GM19240 (cell line): ENCODE measurements around the gene NINJ1.
"Not testable (repeated sequence)": the region's sequence is repeated elsewhere in the genome, so short reads cannot be mapped to it uniquely, and the experiment has no call there.

Source experiments
- DNase-seq: peaks from one replicate; pipeline ENCODE4 v3.0.0; 2011; ENCODE audit warnings: low spot score; ENCODE audit not compliant: insufficient read length

Gene NINJ1

DNA sequence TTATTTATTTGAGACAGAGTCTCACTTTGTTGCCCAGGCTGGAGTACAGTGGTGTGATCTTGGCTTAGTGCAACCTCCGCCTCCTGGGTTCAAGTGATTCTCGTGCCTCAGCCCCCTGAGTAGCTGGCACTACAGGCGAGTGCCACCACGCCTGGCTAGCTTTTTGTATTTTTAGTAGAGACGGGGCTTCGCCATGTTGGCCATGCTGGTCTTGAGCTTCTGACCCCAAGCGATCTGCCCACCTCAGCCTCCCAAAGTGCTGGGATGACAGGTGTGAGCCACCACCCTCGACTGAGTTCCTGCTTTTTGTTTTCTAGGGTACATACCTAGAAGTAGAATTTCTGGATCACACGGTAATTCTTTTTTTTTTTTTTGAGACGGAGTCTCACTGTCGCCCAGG is 33.0 kb downstream of the NINJ1 start:
- DNase-seq = not testable (repeated sequence)

DNA sequence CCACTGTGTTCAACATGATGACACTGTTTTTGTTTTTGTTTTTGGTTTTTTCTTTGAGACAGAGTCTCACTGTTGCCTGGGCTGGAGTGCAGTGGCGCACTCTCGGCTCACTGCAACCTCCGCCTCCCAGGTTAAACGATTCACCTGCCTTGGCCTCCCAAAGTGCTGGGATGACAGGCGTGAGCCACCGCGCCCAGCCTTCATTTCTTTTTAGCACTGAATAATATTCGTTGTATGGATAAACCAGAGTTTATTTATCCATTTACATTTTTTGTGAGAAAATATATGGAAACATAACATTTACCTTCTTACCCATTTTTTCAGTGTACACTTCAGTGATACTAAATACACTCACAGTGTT is 33.8 kb downstream of the NINJ1 start:
- no peak for DNase-seq

DNA sequence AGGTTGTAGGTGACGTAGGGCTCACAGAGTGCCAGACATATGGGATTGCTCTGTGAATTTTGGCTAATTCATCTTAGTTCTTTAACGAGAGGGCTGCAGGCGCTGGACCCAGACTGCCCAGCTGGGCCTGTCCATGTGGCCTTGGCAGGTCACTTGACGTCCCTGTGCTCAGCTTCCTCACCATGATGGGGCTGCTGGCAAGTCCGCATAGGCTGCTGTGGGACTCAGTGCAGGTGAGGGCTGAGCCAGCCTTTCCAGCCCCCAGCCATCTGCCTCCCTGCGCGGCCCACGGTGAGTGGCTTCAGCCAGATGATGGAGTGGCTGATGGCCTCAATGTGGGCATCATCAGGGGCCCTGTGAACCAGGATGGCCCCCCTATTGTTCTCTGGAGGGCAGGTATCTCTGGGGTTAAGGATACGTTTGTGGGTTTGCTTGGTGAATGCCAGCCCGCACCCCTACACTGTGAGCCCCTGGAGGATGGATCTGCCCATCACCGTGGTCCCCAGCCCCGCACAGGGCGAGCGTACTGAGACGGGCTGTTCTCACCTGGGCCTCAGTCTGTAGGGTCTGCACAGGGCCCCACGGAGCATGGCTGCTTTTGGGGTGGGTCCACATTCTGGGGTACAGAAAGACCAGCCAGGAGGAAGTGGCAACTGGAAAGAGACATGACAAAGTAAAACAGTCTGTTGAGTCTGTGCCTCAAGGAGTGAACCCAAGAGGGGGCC is 34.3 kb downstream of the NINJ1 start:
- no peak for DNase-seq

DNA sequence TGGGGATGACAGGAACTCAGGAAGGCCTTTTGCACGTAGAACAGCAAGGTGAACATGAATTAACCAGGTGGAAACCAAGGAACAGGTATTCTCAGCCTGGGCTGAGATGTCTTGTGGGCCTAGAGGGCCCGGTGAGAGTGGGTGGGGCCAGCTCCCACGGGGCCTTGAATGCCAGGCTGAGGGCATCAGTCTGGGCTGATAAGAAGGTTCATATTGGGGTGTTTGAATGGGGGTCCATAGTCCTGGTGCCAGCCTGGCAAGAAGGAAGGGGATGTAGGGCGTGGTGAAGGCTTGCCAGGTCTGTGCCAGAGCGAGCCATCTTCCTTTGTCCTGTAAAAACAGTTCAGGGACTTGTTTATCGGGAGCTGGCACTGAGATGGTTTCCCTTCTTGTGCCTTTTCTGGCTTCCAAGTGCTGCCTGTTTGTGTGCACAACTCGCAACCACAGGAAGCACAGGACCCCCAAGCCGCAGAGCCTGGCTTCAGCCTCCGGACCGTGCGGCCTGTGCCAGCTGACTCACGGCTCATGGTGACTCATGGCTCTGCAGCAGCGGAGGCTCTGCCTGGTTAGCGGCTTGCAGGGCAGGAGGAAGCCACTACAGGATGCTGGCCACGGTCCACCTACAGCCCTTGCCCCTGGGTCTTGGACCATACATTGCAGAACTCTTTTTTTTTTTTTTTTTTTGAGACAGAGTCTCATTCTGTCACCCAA is 35.7 kb downstream of the NINJ1 start:
- DNase-seq = no peak

DNA sequence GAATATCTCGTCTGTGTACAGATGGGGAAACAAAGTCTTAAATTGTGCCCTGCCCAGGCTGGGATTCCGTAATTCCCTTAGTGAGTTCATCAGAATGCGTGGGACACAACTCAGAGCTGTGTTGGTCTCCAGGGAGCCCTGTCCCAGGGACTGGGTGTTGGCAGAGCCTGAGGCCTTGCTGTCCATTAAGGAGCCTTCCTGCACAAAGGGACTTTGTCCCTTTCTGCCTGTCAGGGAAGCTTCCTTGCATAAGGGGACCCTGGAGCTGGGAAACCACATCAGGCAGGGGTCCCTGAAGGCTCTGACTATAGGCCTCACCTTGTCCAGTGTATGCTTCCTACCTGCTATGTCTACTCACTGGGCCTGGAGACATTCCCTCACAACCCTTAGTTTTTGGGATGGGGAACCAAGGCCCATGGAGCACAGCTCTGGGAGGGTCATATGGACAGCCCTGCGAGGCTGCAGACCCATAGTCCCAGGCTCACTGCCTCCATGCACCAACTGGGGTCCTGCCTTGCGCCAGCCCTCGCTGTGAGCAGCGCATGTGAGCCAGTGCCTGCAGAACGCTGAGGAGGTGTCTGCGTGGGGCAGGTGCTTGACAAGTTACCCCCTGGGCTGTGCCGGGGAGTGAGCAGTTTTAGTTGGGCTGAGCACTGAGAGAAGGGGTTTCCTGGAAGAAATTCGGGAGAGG is 36.4 kb downstream of the NINJ1 start:
- DNase-seq = no peak

DNA sequence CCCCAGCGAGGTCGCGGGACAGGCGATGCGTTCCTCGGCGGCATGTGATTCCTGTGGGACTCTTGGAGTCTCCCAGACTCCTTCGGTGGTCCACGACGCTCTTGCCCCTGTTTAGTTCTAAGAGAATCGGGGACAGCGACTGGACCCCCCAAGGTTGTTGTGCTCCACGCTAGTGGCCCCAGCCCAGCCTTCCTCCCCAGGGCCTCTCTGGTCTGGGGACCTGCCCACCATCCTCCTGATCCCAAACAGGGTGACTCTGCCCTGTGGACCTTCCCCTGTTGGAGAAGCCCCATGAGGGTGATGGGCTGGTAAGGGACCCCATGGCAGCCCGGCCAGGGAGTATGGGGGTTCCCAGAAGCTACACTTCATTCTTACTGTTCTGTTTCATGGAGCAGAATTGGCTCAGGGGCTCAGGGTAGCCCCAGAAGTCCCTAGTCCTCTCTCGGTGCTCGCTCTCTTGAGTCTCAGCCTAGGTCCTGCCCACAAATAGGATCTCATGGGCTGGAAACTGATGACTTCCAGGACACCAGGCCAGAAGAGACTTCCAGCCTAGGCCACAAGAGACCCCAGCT is 37.2 kb downstream of the NINJ1 start:
- DNase-seq = no peak

DNA sequence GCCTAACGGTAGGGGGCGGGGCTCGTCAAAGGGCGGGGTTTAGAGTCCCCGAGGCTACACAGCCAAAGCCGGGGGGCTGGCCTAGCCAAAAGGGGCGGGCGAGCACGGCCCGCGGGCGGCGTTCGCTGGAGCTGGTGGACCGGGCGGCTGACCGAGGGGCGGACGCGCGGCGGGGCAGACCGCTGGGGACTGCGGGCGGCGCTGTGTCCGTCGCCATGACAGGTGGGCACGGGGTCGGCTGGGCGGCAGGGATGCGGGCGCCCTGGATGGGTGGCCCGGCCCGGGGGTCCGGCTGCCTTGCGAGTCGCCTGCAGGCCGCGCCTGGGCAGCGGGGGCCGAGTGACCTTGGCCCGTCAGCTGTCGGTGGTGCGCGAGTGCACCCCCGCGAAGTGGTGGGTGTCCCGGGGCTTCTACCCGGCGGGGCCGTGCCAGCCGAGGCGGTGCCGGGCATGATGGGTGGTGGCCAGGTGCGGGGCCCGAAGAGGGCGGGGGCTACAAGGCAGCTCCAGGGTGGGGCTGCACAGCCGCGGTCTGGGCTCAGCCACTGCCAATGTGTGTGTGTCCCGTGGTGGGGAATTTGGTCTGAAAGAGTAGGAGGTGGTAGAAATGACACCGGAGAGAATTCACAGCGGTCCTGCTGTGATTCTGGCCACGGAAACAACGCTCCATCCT is 37.8 kb downstream of the NINJ1 start, which contains the start of gene CARD19:
TSS of gene CARD19 (plus strand) at position 87 of the 672 bp plus-strand sequence. CDS start at position 216, 129 bp downstream.
- DNase-seq = no peak

DNA sequence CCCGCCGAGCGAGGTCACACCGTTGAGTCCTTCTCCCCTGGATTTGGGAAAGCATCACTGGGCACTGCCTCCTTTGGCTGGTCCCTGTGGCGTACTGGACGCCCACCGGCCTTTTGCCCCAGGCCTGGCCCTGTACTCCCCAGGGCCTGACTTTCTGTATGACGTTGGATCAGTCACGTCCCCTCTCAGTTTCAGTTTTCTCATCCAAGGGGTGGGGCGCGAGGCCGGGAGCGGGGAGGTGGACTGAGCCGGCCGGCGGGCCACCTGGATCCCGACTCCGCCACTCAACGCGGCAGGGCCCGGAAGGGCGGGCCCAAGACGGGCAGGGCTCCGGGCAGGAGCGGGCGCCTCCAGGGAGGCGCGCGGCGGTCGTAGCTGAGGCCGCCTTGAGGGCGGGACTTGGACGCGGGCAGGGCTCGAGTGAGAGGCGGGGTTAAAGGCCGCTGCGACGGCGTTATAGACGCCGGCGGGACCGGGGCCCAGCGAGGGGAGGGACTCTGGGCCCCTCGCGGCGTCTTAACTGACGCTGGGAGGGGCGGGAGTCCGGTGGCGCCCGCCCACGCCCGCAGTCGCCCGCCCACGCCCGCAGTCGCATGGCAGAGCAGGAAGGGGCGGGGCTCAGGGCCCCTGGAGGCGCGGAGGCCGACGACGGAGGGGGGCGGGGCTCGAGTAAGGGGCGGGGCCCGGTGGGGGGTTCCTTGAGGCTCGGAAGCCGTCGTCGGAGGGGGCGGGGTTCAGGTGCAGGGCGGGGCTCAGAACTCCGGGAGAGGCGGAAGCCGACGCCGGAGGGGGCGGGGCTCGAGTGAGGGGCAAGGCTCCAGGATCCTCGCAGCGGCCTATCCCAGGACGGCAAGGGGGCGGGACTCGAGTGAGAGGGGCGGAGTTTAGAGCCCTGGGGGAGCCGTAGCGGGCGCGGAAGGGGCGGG is 38.6 kb downstream of the NINJ1 start:
- peak; percentile 72 for DNase-seq

DNA sequence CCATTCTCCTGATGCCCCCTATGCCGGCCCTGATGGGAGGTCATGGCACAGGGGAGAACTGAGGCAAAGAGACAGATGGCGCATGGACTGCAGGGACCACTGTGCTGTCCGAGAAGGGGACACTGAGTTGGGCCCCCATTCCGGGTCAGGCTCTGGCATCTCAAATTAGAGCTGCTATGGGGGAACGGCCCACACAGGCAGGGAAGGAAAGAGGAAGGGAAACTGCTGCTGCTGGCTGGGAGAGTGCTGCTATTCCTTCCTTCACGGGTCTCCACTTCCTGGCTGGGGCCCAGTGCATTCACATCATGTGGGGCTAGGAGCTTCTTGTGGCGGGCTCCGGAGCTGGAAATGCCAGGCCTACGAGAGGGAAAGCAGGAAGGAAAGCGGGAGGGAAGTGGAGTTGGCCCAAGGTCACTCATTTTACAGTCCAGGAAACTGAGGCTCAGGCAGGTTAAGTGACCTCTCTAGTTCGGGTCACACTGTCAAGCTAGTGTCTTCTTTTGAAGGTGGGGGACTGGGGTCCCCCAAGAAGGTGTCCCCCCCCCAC is 39.3 kb downstream of the NINJ1 start:
- DNase-seq = no peak

DNA sequence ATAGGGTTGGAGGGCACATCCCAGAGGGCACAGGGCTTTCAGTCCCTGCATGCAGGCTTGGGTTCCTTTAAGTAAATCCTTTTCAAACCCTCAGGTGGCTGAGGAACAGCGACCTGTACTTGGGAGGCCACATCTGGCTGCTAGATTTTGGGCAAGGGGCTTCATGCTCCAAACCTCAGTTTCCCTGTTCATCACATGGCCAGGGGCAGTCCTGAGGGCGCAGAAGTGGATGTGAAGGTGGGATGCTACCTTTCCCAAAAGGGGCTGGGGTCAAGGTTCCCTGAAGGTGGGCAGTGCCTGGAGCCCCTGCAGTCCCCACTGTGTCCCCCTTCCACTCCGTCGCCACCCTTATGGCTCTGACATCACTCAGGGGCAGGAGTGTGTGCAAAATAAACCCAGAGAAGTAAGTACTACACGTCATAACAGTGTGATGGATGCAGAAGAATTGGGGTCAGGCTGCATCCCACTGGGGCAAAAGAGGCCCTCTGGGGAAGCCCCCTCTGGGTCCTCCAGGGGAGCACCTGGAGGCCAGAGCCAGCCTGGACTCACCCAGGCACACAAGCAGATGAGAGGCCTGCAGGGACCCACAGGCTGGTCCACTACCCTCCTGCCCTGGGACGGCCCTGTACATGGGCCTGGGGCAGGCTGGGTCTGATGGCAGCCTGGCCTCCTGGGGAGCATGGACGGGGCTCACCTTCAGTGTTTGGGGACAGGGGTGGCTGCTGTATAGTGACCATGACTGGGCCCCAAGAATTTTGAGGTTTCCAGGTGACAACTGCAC is 40.0 kb downstream of the NINJ1 start:
- DNase-seq = no peak

DNA sequence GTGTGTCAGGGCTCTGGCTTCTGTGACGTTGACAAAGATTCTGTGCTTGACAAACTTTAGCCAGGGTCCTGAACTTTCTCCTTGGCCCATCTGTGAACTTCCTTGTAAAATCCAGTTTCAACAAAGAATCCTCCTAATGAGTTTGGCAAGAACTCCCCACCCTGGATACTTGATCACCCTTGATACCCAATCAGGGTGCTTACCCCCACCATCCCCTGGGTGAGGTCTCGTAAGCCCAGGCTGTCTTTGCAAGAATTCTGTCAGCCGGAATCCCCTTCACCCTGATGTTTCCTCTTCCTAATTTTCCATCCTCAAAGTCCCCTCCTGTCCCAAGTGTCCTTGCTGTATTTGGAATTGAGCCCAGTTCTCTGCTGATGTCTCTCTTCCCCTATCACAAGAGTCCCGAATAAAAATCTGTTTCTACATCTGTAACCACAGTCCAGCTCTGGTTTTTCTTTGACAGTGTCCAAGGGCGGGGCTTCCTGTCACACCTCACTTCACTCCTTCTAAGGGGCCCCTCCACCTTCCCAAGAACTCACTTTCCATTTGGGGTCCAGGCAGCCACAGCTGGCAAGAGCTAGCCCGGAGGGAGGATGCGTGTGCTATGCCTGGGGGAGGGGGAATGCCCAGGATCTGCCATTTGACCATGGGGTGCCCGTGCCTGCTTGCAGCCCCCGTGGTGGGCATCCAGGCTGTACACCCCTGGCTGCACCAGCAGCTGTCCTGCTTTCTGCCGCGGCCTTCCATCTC is 40.7 kb downstream of the NINJ1 start:
- DNase-seq = no peak

GRCh38 chr9:93092251-93092991 is 41.6 kb downstream of the NINJ1 start:
- DNase-seq = no peak

- no peak for DNase-seq
Observed at GRCh38 chr9:93091453-93092081, 42.5 kb downstream of the NINJ1 start.

DNA sequence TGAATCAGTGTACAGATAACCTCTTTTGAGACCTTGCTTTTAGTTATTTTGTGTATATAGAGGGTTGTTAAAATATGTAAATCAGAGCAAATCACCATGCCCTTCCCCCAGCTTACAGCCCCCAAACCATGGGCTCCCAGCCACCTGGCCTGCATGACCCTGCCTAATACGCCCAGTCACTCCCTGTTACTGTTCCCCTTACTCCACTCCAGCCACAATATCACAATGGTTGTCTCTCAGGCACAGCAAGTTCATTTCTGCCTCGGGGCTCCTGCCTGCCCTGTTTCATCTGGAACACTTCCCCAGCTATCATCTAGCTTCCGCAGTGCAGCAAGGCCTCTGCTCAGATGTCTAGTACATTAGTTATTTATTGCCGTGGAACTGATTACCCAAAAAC is 43.0 kb downstream of the NINJ1 start:
- DNase-seq = no peak

DNA sequence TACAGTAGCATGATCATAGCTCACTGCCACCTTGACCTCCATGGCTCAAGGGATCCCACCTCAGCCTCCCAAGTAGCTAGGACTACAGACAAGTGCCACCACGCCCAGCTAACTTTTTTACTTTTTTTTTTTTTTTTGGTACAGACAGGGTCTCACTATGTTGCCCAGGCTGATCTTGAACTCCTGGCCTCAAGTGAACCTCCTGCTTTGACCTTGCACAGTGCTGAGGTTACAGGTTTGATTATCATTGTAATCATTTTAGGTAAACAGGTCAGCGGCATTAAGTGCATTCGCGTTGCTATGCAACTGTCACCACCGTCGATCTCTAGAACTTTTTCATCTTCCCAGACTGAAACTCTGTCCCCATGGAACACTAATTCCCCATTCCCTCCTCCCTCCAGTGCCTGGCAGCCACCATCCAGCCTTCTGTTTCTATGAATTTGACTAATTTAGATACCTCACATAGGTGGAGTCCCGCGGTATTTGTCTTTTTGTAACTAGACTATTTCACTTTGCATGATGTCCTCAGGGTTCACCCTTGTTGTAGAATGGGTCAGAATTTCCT is 43.9 kb downstream of the NINJ1 start:
- no peak for DNase-seq

GRCh38 chr9:93089481-93089991 is 44.5 kb downstream of the NINJ1 start:
- no peak for DNase-seq

DNA sequence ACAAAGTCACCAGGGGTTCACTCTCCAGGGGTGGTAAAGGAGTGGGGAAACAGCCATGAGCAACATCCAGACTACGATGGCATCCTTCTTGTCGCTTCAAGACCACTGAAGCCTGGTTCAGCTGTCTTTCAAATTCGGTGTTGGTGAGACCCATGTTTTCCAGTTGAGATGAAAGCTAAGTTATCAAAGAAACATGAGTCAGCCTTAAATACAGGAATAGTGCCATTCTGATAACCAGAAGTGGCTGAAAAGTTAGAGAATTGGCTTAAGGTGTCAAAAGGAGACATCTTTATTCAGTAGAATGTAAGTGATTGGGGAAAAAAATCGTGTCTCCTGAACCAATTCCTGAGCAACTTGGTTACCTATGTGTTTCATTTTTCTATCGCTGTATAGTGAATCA is 45.0 kb downstream of the NINJ1 start:
- DNase-seq = no peak
